H7 (cell line): ENCODE measurements around the gene IFI16. TPM values are rescaled to one million over a fixed set of nuclear protein-coding genes. Genes with fewer than 3 reads are reported as not detected.
"Not testable (repeated sequence)": the region's sequence is repeated elsewhere in the genome, so short reads cannot be mapped to it uniquely, and the experiment has no call there.

Source experiments
- DNase-seq: peaks from one replicate; pipeline ENCODE4 v3.0.0; 2012
- H3K27me3 ChIP-seq: 2 replicates; pipeline ENCODE4 v1.6.0; 2011; ENCODE audit warnings: mild to moderate bottlenecking, low read length; ENCODE audit not compliant: control insufficient read depth, insufficient read depth
- H3K36me3 ChIP-seq: replicated peaks from 2 replicates; pipeline ENCODE4 v1.5.1; 2011; ENCODE audit warnings: low read length; ENCODE audit not compliant: control insufficient read depth, insufficient read depth
- H3K4me3 ChIP-seq: 2 replicates; pipeline ENCODE4 v1.5.1; 2011; ENCODE audit warnings: low read depth, mild to moderate bottlenecking, control low read depth, low read length, moderate library complexity; ENCODE audit not compliant: insufficient read depth
- total RNA-seq: library from RNA; depleted of rRNA; stranded (reverse); fragments of >200 nt; shearing (Covaris generic); gene quantifications from 2 replicates; pipeline ENCODE4 v1.2.3, GENCODE V29; 2014; rRNA removed

IFI16 gene
- total RNA-seq, 1 experiment from 2014 or later: 1.1 TPM

- no peak for DNase-seq
- H3K27me3 ChIP-seq: no peaks in the 10 kb centered on the region
- no peaks in the 10 kb centered on the region for H3K36me3 ChIP-seq
- H3K4me3 ChIP-seq: no peak overlapping the region
Observed at GRCh38 chr1:159089184-159089791, 79.6 kb downstream of the IFI16 start.

GRCh38 chr1:159090286-159091179, 80.8 kb downstream of the IFI16 start:
- no peaks in the 10 kb centered on the region for H3K27me3 ChIP-seq
- no peak overlapping the region for H3K4me3 ChIP-seq
- no peaks in the 10 kb centered on the region for H3K36me3 ChIP-seq
- no peak for DNase-seq

- Histone ChIP-seq H3K27me3 (no peaks in the 10 kb centered on the region), H3K4me3 (no peak overlapping the region), H3K36me3 (no peaks in the 10 kb centered on the region)
- DNase-seq: no peak
Observed at GRCh38 chr1:159091180-159091560, 81.5 kb downstream of the IFI16 start.

GRCh38 chr1:159091607-159092031, 81.9 kb downstream of the IFI16 start:
- no peak for DNase-seq
- no peaks in the 10 kb centered on the region for H3K27me3 ChIP-seq
- no peak overlapping the region for H3K4me3 ChIP-seq
- no peaks in the 10 kb centered on the region for H3K36me3 ChIP-seq

GRCh38 chr1:159092036-159092760, 82.5 kb downstream of the IFI16 start:
- Histone ChIP-seq H3K27me3 (no peaks in the 10 kb centered on the region), H3K4me3 (no peak overlapping the region), H3K36me3 (no peaks in the 10 kb centered on the region)
- DNase-seq: no peak

- no peak for DNase-seq
- H3K36me3 ChIP-seq: no peaks in the 10 kb centered on the region
- no peaks in the 10 kb centered on the region for H3K27me3 ChIP-seq
- H3K4me3 ChIP-seq: no peak overlapping the region
Observed at GRCh38 chr1:159098596-159098995, 88.9 kb downstream of the IFI16 start.

GRCh38 chr1:159100589-159100988, 90.9 kb downstream of the IFI16 start:
- H3K36me3 ChIP-seq: no peaks in the 10 kb centered on the region
- no peak overlapping the region for H3K4me3 ChIP-seq
- DNase-seq: no peak
- H3K27me3 ChIP-seq: no peaks in the 10 kb centered on the region

- not testable (repeated sequence) for H3K4me3 ChIP-seq, DNase-seq, H3K36me3 ChIP-seq, H3K27me3 ChIP-seq
Observed at GRCh38 chr1:159103021-159103420, 93.3 kb downstream of the IFI16 start.

Other genes with a start within 250 kb of the IFI16 start
- not detected in 2 replicates for gene OR6N1, start 237.7 kb upstream of the IFI16 start, total RNA-seq
- gene OR6N2, start 228.7 kb upstream of the IFI16 start, total RNA-seq: not detected in 2 replicates
- not detected in 2 replicates for gene MNDA, start 178.6 kb upstream of the IFI16 start, total RNA-seq
- gene PYHIN1, start 78.4 kb upstream of the IFI16 start, total RNA-seq: not detected in 2 replicates
- gene AIM2, start 66.9 kb downstream of the IFI16 start, total RNA-seq: 0.31 and 0.55 TPM in 2 replicates
- gene CADM3, start 161.7 kb downstream of the IFI16 start, total RNA-seq: 2.1 and 4.1 TPM in 2 replicates
- 0.22 TPM in 1 of 2 replicates, not detected in the other for gene ACKR1, start 195.0 kb downstream of the IFI16 start, total RNA-seq